ENCODE measurements around the gene CKLF.

DNA sequence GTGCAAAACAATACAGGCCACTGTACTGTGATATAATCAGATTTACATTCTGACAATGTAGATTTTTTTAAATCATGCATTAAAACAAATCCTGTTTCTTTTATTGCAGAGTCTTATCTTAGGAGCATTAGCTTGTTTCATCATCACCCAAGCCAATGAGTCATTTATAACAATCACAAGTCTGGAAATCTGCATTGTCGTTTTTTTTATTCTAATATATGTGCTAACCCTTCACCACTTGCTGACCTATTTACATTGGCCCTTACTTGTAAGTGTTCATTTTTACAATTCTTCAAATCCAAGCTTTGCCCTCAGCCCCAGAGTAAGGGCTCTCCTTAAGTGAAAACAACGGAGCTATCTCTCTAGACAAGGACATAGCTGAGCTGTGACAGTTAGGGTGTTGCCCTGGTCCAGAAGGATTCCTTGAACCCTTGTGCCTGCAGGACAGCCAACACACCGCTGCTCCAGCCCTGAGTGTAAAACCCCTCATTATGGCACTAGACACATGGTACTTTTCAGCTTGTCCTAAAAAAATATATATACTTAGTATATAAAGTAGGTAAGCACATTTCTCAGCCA lies 17.5 kb downstream of the CKLF start:
- TF ChIP-seq, protein P1, sequence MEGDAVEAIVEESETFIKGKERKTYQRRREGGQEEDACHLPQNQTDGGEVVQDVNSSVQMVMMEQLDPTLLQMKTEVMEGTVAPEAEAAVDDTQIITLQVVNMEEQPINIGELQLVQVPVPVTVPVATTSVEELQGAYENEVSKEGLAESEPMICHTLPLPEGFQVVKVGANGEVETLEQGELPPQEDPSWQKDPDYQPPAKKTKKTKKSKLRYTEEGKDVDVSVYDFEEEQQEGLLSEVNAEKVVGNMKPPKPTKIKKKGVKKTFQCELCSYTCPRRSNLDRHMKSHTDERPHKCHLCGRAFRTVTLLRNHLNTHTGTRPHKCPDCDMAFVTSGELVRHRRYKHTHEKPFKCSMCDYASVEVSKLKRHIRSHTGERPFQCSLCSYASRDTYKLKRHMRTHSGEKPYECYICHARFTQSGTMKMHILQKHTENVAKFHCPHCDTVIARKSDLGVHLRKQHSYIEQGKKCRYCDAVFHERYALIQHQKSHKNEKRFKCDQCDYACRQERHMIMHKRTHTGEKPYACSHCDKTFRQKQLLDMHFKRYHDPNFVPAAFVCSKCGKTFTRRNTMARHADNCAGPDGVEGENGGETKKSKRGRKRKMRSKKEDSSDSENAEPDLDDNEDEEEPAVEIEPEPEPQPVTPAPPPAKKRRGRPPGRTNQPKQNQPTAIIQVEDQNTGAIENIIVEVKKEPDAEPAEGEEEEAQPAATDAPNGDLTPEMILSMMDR (IDR thresholded peaks at IDR 0.05), result no peak
- no peak for TF ChIP-seq POLR2A (IDR thresholded peaks at IDR 0.05)

All from adrenal gland (tissue), 5 donors.